ENCODE results near the gene EFHD2. TPM values are rescaled to one million over a fixed set of nuclear protein-coding genes. Genes with fewer than 3 reads are reported as not detected.

EFHD2 gene
- total and polyA plus RNA-seq, 2 of the 8 experiments (the other 6 are each of a cell fraction or from before 2014, with no cell fraction given), result 24.4 to 25.1 TPM

GRCh38 chr1:15420853-15421465 is 11.3 kb downstream of the EFHD2 start:
- ChIA-PET POLR2A (ENCODE audit: partially characterized antibody) (interaction anchor here (0.9 kb wide), 1 partner anchor 11 kb away, joined by 4 read pairs; the partner anchor contains the start of gene EFHD2), CTCF (ENCODE audit: partially characterized antibody) (interaction anchor here (0.7 to 16.9 kb wide), 5 partner anchors 10 to 97 kb away, joined by 3 to 170 read pairs (median 20); no protein-coding TSS in a partner anchor)
- no peaks in the 10 kb centered on the region for H3K9me3 ChIP-seq (ENCODE audit: insufficient read depth in 2 of 2, low read depth in 1 of 2, low read length in 1 of 2)
- no peak overlapping the region for H2BK20ac ChIP-seq (ENCODE audit: low read length)
- H4K20me1 ChIP-seq (replicated peaks in 1 of 2; ENCODE audit: control insufficient read depth in 1 of 2, insufficient read depth in 2 of 2, low read length in 2 of 2), result peaks cover 3 to 5% of the 10 kb centered on the region in 2 experiments
- no peaks in the 10 kb centered on the region; a peak in 1 of 8 replicates for H3K36me3 ChIP-seq (ENCODE audit: control insufficient read depth in 2 of 4, insufficient read depth in 4 of 4, low read length in 3 of 4)
- H3K4me2 ChIP-seq (ENCODE audit: insufficient read depth in 1 of 2, low read depth in 2 of 2, low read length in 2 of 2), result no peak overlapping the region
- H4K5ac ChIP-seq (ENCODE audit: insufficient read length, low read depth, low read length), result no peak overlapping the region
- no peaks in the 10 kb centered on the region for H3K27me3 ChIP-seq (replicated peaks in 1 of 4; ENCODE audit: control insufficient read depth in 3 of 4, extremely low read depth in 1 of 4, insufficient read depth in 3 of 4, low read length in 3 of 4)
- H4K8ac ChIP-seq (ENCODE audit: extremely low read depth, insufficient read depth, low read length), result no peak overlapping the region
- DNase-seq (ENCODE audit: low read depth in 1 of 2, low spot score in 2 of 2), result no peak
- H3K14ac ChIP-seq (ENCODE audit: insufficient read length), result no peak overlapping the region
- H4K91ac ChIP-seq (replicated peaks; ENCODE audit: insufficient read length, low read length), result no peak overlapping the region
- no peak overlapping the region for H3K4me3 ChIP-seq (ENCODE audit: extremely low read depth in 1 of 4, insufficient read depth in 2 of 4, low read depth in 3 of 4, low read length in 4 of 4)
- H3K79me2 ChIP-seq (ENCODE audit: control insufficient read depth in 1 of 2, insufficient read depth in 2 of 2, low read length in 2 of 2), result no peaks in the 10 kb centered on the region
- H2BK120ac ChIP-seq (replicated peaks; ENCODE audit: low read depth, low read length), result no peak overlapping the region
- no peak overlapping the region for H2BK5ac ChIP-seq (ENCODE audit: low read depth, low read length)
- no peak overlapping the region for H3K23ac ChIP-seq (ENCODE audit: insufficient read length)
- H3K23me2 ChIP-seq (ENCODE audit: low read depth, low read length), result no peaks in the 10 kb centered on the region
- H3K56ac ChIP-seq (replicated peaks; ENCODE audit: insufficient read length, low read depth, low read length), result no peak overlapping the region
- no peak overlapping the region for H3K4ac ChIP-seq (replicated peaks; ENCODE audit: insufficient read length, low read depth, low read length)
- no peak overlapping the region for H2AFZ ChIP-seq (ENCODE audit: low read length)
- H3K79me1 ChIP-seq (ENCODE audit: low read depth, low read length), result no peaks in the 10 kb centered on the region
- no peak overlapping the region for H2AK5ac ChIP-seq (ENCODE audit: low read depth, low read length)
- H3K9ac ChIP-seq (replicated peaks in 1 of 4; ENCODE audit: extremely low read depth in 1 of 4, low read depth in 3 of 4, low read length in 3 of 4), result no peak overlapping the region; a peak in 1 of 7 replicates
- 90% methylated on average over 7 of the region's 8 CpGs; no CpG with 5 or more reads in 1 of the 2 experiments for WGBS, 2 experiments (ENCODE audit: extremely low coverage in 1 of 2, insufficient coverage in 1 of 2, insufficient read length in 1 of 2, insufficient replicate concordance in 2 of 2, low coverage in 1 of 2, low lambda C conversion rate in 2 of 2, missing lambda C conversion rate in 1 of 2)
- H2BK12ac ChIP-seq (ENCODE audit: low read depth, low read length), result no peak overlapping the region
- no peak for FAIRE-seq
- no peak overlapping the region for H3K18ac ChIP-seq (ENCODE audit: extremely low read depth, low read length)
- H3K27ac ChIP-seq (ENCODE audit: low read depth, low read length), result no peak overlapping the region
- peaks cover 0 to 4% (median 0%) of the 10 kb centered on the region in 4 experiments; a peak in 2 of 7 replicates for H3K4me1 ChIP-seq (replicated peaks in 1 of 4; ENCODE audit: control insufficient read depth in 3 of 4, insufficient read depth in 4 of 4, low read length in 3 of 4)
- H2BK15ac ChIP-seq (ENCODE audit: low read length), result no peak overlapping the region
- TF ChIP-seq MAX (IDR thresholded peaks at IDR 0.05), result no peak
- TF ChIP-seq KDM4A (IDR thresholded peaks at IDR 0.05; ENCODE audit: low read depth, low read length, severe bottlenecking), result no peak
- TF ChIP-seq TCF12 (IDR thresholded peaks at IDR 0.05; ENCODE audit: low read depth, low read length), result no peak
- no peak for TF ChIP-seq RNF2 (IDR thresholded peaks at IDR 0.05; ENCODE audit: borderline replicate concordance, low read depth, low read length, missing control alignments, poor library complexity, severe bottlenecking)

Data from H1 (cell line).